Neural cell (in vitro differentiated cells): ENCODE data around the gene TFG. TPM values are rescaled to one million over a fixed set of nuclear protein-coding genes. Genes with fewer than 3 reads are reported as not detected.

Experiments
- H2AFZ ChIP-seq: fragments of 200-600, 300-800 bp; sonication (generic), shearing (Covaris generic); 2 replicates; pipeline ENCODE4 v1.6.0; 2014; ENCODE audit warnings: low read depth, mild to moderate bottlenecking, antibody characterized with exemption, low read length, moderate library complexity
- H3F3A ChIP-seq: fragments of 200-600 bp; shearing (Covaris generic); 2 replicates; pipeline ENCODE4 v1.6.1; 2016; ENCODE audit warnings: mild to moderate bottlenecking, moderate library complexity, mixed read lengths, antibody characterized with exemption, low read length; ENCODE audit not compliant: insufficient read depth, poor library complexity, severe bottlenecking
- H3K27ac ChIP-seq: fragments of 200-600, 300-800 bp; sonication (generic), shearing (Covaris generic); 2 replicates; pipeline ENCODE4 v1.5.1; 2014; ENCODE audit warnings: mild to moderate bottlenecking, low read length, moderate library complexity
- H3K27me3 ChIP-seq: fragments of 300-800, 200-600 bp; sonication (generic), shearing (Covaris generic); 2 replicates; pipeline ENCODE4 v1.6.0; 2014; ENCODE audit warnings: mild to moderate bottlenecking, low read depth, low read length, moderate library complexity; ENCODE audit not compliant: insufficient read depth
- H3K36me3 ChIP-seq: fragments of 300-800, 200-600 bp; sonication (generic), shearing (Covaris generic); 2 replicates; pipeline ENCODE4 v1.5.1; 2014; ENCODE audit warnings: mild to moderate bottlenecking, antibody characterized with exemption, low read length, moderate library complexity; ENCODE audit not compliant: insufficient read depth
- H3K4me2 ChIP-seq: fragments of 300-800, 200-600 bp; sonication (generic), shearing (Covaris generic); 2 replicates; pipeline ENCODE4 v1.6.0; 2014; ENCODE audit warnings: mild to moderate bottlenecking, low read length
- H3K4me3 ChIP-seq: fragments of 300-800, 200-600 bp; sonication (generic), shearing (Covaris generic); 2 replicates; pipeline ENCODE4 v1.5.1; 2014; ENCODE audit warnings: mild to moderate bottlenecking, low read length, moderate library complexity
- H3K79me2 ChIP-seq: fragments of 200-600 bp; shearing (Covaris generic); replicated peaks from 2 replicates; pipeline ENCODE4 v1.6.0; 2014; ENCODE audit warnings: mild to moderate bottlenecking, low read length, moderate library complexity; ENCODE audit not compliant: insufficient read depth
- H3K9ac ChIP-seq: fragments of 300-800, 200-600 bp; sonication (generic), shearing (Covaris generic); 2 replicates; pipeline ENCODE4 v1.6.1; 2016; ENCODE audit warnings: mild to moderate bottlenecking, low read length, mixed read lengths
- H3K9me2 ChIP-seq: fragments of 200-600 bp; shearing (Covaris generic); 2 replicates; pipeline ENCODE4 v1.6.1; 2016; ENCODE audit warnings: mild to moderate bottlenecking, low read length, mixed read lengths; ENCODE audit not compliant: insufficient read depth
- H3K9me3 ChIP-seq: fragments of 200-600, 300-800 bp; sonication (generic), shearing (Covaris generic); 2 replicates; pipeline ENCODE4 v1.6.1; 2016; ENCODE audit warnings: mild to moderate bottlenecking, mixed run types, low read length, moderate library complexity, mixed read lengths
- H4K20me1 ChIP-seq: fragments of 200-600 bp; shearing (Covaris generic); 2 replicates; pipeline ENCODE4 v1.6.1; 2016; ENCODE audit warnings: mild to moderate bottlenecking, mixed run types; ENCODE audit not compliant: insufficient read depth
- CTCF ChIP-seq: fragments of 450-650 bp; IDR thresholded peaks from 2 replicates; pipeline ENCODE4 v1.5.1; 2014; ENCODE audit warnings: antibody characterized with exemption, mild to moderate bottlenecking, moderate library complexity; ENCODE audit not compliant: poor library complexity, severe bottlenecking
- EP300 ChIP-seq: fragments of 450-650 bp; conservative IDR thresholded peaks from 2 replicates; pipeline ENCODE4 v1.6.1; 2014; ENCODE audit warnings: antibody characterized with exemption, mild to moderate bottlenecking, moderate library complexity; ENCODE audit not compliant: poor library complexity, severe bottlenecking
- EZH2 ChIP-seq: fragments of 200-600, 300-800 bp; shearing (Covaris generic), sonication (generic); IDR thresholded peaks from 2 replicates; pipeline ENCODE4 v1.6.1; 2014; ENCODE audit warnings: antibody characterized with exemption, low read length, borderline replicate concordance, mild to moderate bottlenecking; ENCODE audit not compliant: insufficient read depth, poor library complexity, severe bottlenecking
- MXI1 ChIP-seq: fragments of 450-650 bp; conservative IDR thresholded peaks from 2 replicates; pipeline ENCODE4 v1.6.1; 2014; ENCODE audit warnings: antibody characterized with exemption, mild to moderate bottlenecking; ENCODE audit not compliant: poor library complexity, severe bottlenecking
- POLR2AphosphoS5 ChIP-seq: IDR thresholded peaks from 2 replicates; pipeline ENCODE4 v1.6.1; 2012
- RAD21 ChIP-seq: fragments of 450-650 bp; conservative IDR thresholded peaks from 2 replicates; pipeline ENCODE4 v1.6.1; 2014; ENCODE audit warnings: antibody characterized with exemption, mild to moderate bottlenecking, moderate library complexity
- REST ChIP-seq: IDR thresholded peaks from 2 replicates; pipeline ENCODE4 v1.6.1; 2012; ENCODE audit warnings: borderline replicate concordance
- SMC3 ChIP-seq: fragments of 450-650 bp; conservative IDR thresholded peaks from 2 replicates; pipeline ENCODE4 v1.6.1; 2014; ENCODE audit warnings: antibody characterized with exemption, mild to moderate bottlenecking, moderate library complexity; ENCODE audit not compliant: poor library complexity
- TAF1 ChIP-seq: IDR thresholded peaks from 2 replicates; pipeline ENCODE4 v1.6.1; 2012; ENCODE audit warnings: low read depth
- polyA plus RNA-seq: library from polyadenylated mRNA; depleted of rRNA; stranded (reverse); fragments of >200 nt; gene quantifications from 2 replicates; pipeline ENCODE4 v1.2.3, GENCODE V29; 2014

TFG gene
- polyA plus RNA-seq, 1 donor from 2014 or later, result 64.6 TPM

GRCh38 chr3:100696161-100696560, 13.1 kb upstream of the TFG start:
- Histone ChIP-seq H3K36me3 (no peaks in the 10 kb centered on the region), H3K27ac (no peak overlapping the region), H4K20me1 (no peaks in the 10 kb centered on the region)

GRCh38 chr3:100697172-100697571, 12.1 kb upstream of the TFG start:
- no peaks in the 10 kb centered on the region for H3F3A ChIP-seq
- no peak overlapping the region for H3K27ac ChIP-seq
- no peaks in the 10 kb centered on the region for H3K36me3 ChIP-seq
- no peaks in the 10 kb centered on the region for H3K27me3 ChIP-seq
- H4K20me1 ChIP-seq, result no peaks in the 10 kb centered on the region
- H3K4me2 ChIP-seq, result no peak overlapping the region
- no peaks in the 10 kb centered on the region for H3K9me3 ChIP-seq
- no peak overlapping the region for H2AFZ ChIP-seq
- no peaks in the 10 kb centered on the region for H3K79me2 ChIP-seq
- H3K4me3 ChIP-seq, result no peak overlapping the region
- H3K9me2 ChIP-seq, result no peaks in the 10 kb centered on the region
- H3K9ac ChIP-seq, result no peak overlapping the region
- TF ChIP-seq MXI1, result no peak
- TF ChIP-seq POLR2AphosphoS5, result no peak
- TF ChIP-seq RAD21, result no peak
- TF ChIP-seq SMC3, result no peak
- no peak for TF ChIP-seq EZH2
- TF ChIP-seq EP300, result no peak
- TF ChIP-seq TAF1, result no peak
- TF ChIP-seq REST, result no peak

More at GRCh38 chr3:100696161-100696560, 13.1 kb upstream of the TFG start:
- H3K4me3 ChIP-seq, result no peak overlapping the region
- H3F3A ChIP-seq, result no peaks in the 10 kb centered on the region
- no peaks in the 10 kb centered on the region for H3K9me2 ChIP-seq
- no peak overlapping the region for H2AFZ ChIP-seq
- no peaks in the 10 kb centered on the region for H3K27me3 ChIP-seq
- no peaks in the 10 kb centered on the region for H3K9me3 ChIP-seq
- no peak overlapping the region for H3K9ac ChIP-seq
- TF ChIP-seq REST (no peak), TAF1 (no peak), RAD21 (no peak), EZH2 (no peak), POLR2AphosphoS5 (no peak), MXI1 (no peak), CTCF (no peak), SMC3 (no peak), EP300 (no peak)
- H3K4me2 ChIP-seq, result no peak overlapping the region
- H3K79me2 ChIP-seq, result no peaks in the 10 kb centered on the region
